Adipose tissue (tissue), 3 donors: ENCODE results near the gene CTNNBL1. TPM values are rescaled to one million over a fixed set of nuclear protein-coding genes. Genes with fewer than 3 reads are reported as not detected.

ENCODE experiments used
- H3K27ac ChIP-seq: one replicate; pipeline ENCODE4 v1.5.1; 2013; ENCODE audit warnings: low read depth, low read length
- WGBS, 3 donors: extraction: QIAGEN DNeasy Blood & Tissue Kit; methylation state at CpG; one replicate each; pipeline ENCODE4 v1.1.7; 2013; 5-methylcytosine and 5-hydroxymethylcytosine counted together
- polyA plus RNA-seq, 3 donors: library from polyadenylated mRNA; stranded (reverse); fragments of 200-250 nt; gene quantifications; one replicate each; pipeline ENCODE4 v1.2.3, GENCODE V29; 2013
- donor health status: healthy with polysubstance abuse.
- donor health status: Bipolar disorder and iron deficiency.
- donor health status: healthy.

Gene CTNNBL1
- polyA plus RNA-seq, 3 donors = 19.5 to 54.3 (median 30.1) TPM

DNA sequence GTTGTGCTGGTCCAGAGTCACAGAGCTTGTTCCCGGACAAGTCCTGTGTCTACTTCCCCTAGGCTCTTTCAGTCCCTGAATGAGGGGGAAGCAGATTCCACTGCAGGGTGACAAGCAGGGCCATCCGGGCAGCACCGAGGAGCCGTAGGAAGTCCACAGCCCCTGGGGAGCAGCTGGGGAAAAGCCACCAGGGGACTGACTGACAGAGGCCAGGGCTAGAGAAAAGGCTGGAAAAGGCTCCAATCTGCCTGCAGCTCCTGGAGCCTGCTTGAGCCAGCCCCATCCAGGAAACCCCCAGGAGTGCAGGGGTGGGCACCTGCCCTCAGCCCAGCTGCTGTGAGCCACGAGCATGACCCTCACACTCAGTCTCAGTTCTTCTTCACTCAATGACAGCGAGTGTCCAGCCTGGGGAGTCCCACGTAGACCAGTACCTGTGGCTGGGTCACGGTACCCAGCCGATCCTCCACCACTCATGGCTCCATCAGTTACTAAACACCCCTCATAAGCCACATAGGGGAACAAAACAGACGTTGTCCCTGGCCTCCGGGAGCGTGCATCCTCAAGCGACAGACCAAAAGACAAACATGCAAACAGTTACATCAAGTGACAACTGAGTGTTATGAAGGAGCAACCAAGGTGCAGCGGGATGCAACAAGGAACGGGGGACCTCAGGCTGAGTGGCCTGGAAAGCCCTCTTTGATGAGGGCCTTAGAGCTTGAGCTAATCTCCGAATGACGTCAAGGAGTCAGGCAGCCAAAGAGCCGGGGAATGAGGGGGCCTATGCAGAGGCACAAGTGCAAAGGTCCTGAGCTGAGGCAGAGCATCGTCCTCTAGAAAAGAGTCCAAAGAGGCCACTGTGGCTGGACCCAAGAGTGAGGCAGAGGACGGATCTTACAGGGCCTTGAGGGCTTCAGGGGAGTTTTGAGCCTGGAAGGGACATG, 184.3 kb downstream of the CTNNBL1 start:
- 74 to 78% (median 75%) methylated on average over 20 of the region's 20 CpGs for WGBS, 3 donors
- no peak overlapping the region for H3K27ac ChIP-seq

DNA sequence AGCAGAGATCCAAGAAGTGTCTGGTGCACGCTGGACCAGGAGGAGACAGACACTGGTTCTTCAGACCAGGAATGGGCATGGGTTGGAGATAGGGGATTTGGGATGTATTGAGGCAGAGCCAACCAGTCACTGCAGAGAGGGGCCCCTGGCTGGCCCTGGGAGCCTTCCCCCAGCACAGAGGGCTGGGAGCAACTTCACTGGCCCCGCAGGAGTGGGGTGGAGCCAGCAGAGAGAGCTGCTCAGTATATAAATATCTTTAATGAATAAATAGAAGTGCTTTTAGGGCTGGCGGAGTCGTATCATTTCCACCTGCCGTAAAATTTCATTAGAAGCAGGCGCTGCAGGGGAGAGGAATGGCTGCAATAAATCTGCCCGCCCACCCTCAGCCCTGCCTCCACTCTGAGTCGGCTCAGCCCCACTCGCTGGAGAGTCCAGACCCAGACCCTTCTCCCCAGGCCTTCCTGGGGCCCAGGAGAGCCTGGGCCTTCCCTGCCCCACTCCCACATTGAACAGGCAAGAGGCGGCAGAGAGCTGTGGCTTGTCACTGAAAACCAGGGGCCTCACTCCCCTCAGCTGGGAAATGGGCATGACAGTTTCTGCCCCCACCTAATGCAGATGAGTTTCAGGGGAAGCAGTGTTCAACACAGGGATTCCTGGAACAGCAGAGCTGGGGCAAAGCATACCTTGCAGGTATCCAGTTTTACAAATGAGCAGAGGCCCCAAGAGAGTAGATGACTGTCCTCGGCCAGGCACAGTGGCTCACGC, 185.2 kb downstream of the CTNNBL1 start:
- no peak overlapping the region for H3K27ac ChIP-seq
- 73 to 80% (median 80%) methylated on average over 12 of the region's 12 CpGs for WGBS, 3 donors

DNA sequence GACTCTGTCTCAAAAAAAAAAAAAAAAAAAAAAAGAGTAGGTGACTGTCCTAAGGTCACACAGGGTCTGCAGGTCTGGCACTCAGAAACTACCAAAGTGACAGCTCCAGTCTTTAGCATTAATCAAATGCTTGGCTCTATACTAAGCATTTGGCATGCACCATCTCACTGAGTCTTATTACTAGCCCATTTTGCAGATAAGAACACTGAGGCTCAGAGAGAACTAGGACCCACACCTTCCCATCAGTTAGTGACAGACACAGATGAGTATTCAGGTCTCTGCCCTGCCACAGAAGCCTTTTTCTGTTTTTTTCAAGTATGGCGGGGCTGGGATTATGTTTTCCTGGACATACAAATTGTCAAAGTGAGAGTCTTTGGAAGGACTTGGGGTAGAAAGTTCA, 186.0 kb downstream of the CTNNBL1 start:
- no peak overlapping the region for H3K27ac ChIP-seq
- WGBS, 3 donors = 91 to 100% (median 100%) methylated on average over 1 of the region's 1 CpG

DNA sequence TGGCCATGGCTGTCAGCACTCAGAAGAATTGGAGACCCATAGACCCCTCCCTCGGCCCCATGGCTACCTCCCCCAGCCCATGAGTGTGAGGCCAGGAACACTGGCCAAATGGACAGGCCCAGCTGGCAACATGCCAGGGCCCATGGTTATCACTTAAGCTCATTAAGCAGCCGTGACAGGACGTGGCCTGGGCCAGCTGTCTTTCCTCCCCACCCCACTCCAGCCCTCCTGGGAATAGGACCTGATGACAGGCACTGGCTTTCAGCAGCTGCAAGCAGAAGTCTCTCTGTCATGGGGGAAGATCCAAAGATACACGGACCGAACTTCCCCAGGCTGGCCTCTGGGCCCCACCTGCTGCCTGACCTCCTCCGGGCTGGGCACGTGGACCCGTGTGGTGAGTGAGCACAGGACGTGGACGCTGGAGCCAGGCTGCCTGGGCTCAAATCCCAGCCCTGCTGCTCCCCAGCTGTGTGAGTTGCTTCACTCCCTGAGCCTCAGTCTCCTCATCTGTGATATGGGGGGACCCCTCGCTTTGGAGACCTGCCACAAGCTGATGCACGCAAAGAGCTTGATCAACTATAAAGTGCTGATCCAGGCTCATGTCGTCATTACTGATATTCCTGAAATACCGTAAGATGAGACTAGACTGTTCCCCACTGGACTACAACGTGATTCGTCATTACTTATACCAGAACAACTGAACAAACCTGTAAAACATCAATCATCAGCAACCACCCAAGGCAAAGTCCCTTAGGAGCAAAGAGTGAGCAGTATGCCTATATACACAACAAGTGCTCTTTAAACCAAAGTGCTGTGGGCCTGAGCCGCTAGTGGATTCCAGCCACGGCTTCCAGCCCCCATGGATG, 187.1 kb downstream of the CTNNBL1 start:
- 37 to 50% (median 46%) methylated on average over 18 of the region's 18 CpGs for WGBS, 3 donors

DNA sequence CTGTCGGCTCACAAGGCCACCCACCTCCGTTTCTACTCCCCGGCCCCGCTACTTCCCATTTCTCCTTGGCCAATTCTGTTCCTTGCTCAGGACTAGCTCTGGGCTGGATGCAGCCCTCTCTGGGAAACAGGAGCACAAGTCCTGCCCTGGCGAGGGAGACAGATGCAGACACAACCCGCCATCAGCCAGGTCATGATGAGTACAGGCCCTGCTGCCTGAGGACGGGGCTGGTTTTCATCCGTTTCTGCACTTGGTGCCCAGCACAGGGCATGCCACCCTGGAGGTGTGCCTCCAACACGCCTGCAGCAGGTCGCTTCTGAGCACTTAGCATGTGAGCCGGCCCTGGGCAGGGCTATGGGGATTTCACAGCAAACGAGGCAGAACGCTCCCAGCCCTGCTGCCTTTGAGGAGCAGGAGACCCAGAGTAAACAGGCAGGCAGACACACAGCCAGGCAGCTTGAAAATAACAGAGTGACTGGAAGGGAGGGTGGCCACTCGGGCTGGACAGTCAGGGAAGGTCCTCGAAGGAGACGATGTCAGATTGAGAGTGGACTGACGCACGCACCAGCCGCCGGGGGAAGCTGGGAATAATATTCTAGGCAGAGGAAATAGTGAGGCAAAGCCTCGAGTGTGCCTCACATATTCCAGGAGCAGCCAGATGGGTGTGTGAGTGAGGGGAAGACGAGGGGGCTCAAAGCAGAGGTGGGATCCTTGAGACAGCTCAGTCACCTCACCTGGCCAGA, 187.9 kb downstream of the CTNNBL1 start:
- WGBS, 3 donors = 70 to 79% (median 74%) methylated on average over 22 of the region's 22 CpGs

More for the DNA sequence above, 187.1 kb downstream of the CTNNBL1 start:
- H3K27ac ChIP-seq = no peak overlapping the region

DNA sequence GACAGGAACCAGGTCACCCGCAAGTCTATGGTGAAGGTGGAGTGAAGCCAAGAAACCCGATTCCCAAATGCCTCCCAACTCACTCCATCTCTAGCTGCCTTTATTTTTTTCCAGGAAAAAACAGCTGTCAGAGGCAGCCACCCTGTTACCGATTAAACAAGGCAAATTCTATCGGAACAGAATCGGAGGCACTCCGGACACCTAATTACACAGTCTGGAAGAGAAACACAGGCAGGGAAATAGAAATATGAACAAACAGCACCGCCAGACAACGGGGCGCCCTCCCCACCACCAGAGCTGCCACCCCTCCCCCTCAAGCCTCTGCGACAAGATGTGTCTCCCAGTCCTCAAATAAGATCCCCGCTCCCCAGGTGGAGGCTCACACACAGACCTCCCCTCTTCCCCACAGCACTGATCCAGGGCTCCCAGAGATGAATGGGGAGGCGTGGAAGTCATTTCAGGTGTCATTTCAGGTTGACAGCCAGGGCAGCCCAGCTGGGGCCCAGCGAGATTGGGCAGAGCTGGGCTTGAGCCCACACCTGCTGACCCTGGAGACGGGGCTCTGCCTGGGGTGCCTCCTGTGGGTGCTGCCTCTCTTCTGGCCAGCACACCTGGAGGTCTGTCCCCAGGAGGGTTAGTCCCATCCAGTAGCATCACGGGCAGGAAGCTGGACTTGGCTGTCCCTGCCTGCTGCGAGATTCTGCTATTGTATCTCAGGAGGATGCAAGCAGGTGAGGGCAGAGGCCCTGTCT, 189.3 kb downstream of the CTNNBL1 start:
- 57 to 81% (median 77%) methylated on average over 16 of the region's 16 CpGs for WGBS, 3 donors
- H3K27ac ChIP-seq = no peak overlapping the region

More for the DNA sequence above, 187.9 kb downstream of the CTNNBL1 start:
- H3K27ac ChIP-seq = no peak overlapping the region

DNA sequence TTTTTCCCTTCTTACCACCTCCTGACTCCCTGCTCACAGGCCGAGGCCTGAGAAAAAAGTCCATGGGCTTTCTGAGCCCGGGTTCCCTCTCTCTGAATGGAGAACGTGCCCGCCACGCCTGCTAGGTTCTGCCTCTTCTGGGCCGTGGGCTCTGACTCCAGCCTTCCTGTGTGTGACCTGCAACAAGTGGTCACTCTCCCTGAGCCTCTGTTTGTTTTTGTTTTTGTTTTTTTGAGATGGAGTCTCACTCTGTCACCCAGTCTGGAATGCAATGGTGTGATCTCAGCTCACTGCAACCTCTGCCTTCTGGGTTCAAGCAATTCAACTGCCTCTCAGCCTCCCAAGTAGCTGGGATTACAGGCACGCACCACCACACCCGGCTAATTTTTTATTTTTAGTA, 191.2 kb downstream of the CTNNBL1 start:
- WGBS, 3 donors = 93 to 96% (median 95%) methylated on average over 8 of the region's 8 CpGs
- no peak overlapping the region for H3K27ac ChIP-seq

DNA sequence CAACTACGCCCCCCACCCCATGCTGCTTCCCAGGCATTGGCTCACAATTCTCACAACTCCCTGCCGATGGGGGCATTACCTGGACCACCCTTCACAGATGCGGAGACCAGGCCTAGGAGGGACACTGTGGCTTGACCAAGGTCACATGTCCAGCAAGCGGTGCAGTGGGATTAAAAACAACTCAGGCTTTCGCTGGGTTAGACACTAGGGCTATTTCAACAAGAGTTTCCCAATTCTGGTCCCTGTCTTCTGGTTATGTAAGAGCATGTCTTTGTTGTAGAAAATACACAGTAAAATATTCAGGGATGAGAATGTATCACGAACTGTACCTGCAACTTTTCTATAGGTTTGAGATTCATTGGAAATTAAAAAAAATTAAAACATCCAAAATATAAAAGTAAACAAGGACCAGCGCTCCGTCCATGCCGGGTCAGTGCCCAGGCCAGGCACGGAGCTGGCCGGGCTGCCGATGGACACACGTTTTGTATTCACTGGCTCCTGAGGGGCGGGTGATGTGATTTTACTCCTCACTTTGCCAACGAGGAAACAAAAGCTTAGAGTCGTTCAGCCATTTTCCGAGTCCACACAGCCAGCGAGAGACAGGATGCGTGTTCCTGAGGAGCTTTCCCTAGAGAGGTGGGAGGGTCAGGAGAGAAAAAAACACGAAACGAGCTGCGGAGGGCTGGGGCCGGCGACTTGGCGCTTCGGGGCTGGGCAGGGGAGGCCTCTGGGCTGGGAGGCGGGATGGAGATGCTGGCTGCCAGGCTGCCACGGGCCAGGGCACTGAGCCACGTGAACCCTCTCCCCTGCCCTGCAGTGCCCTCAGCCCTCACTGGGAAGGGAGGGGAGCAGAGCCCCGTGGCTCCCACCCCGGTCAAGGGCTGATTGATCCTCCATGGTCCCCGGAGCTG, 192.0 kb downstream of the CTNNBL1 start:
- no peak overlapping the region for H3K27ac ChIP-seq
- 46 to 58% (median 50%) methylated on average over 31 to 32 of the region's 32 CpGs for WGBS, 3 donors

DNA sequence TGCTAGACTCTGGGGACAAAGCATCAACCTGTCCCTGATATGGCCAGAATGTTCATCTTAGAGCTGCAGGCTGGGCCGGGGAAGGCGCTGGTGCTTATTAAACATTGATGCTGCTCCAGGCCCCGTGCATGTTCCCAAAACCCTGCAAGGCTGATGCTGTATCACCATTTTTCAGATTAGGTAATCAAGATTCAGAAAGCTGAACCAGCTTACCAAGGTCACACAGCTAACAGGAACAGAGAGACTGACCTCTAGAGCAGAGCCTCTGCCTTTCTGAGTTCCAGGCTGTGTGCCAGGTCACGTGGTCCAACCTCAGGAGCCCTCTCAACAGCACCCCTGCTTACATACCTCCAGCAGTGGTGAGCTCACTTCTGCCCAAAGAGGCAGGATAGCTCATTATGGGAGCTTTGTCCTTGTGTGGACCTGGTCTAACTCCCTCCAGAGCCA, 193.0 kb downstream of the CTNNBL1 start:
- 59 to 82% (median 70%) methylated on average over 4 of the region's 4 CpGs for WGBS, 3 donors
- H3K27ac ChIP-seq = no peak overlapping the region

DNA sequence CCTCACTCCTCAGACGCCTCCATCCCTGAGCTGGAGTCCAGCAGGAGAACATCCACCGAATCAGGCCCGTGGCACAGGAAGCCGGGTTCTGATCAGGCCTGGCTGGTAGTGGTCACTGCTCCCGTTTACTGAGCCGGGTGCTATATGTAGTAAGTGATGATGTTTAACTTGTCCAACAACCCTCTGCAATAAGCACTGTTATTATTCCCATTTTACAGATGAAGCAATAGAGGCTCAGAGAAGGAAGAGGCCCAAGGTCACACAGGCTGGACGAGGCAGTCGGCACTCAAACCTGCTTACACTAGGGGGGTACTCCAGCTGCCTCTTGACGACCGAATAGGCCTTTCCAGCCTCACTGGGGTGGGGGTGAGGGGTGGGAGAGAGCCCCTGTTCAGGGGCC, 194.8 kb downstream of the CTNNBL1 start:
- H3K27ac ChIP-seq = no peak overlapping the region
- WGBS, 3 donors = 89 to 94% (median 94%) methylated on average over 10 of the region's 10 CpGs

DNA sequence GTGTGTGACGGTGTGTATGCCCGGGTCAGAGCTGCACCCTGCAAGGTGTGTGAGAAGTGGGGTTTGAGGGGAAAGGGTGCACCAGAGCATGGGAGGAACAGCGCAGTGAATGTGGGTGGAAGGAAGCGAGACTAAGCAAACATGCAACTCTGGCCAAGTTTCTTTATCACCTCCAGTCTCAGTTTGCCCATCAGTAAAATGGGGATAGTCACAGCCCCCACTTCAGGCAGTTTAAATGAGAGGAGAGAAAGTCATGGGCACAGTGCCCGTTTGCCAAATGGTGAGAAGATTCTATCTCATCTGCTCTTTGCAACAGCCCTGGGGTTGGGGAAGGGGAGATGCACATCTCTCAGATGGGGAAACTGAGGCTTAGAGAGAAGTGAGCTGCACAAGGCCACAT, 196.3 kb downstream of the CTNNBL1 start:
- 80 to 90% (median 86%) methylated on average over 5 of the region's 5 CpGs for WGBS, 3 donors
- no peak overlapping the region for H3K27ac ChIP-seq

DNA sequence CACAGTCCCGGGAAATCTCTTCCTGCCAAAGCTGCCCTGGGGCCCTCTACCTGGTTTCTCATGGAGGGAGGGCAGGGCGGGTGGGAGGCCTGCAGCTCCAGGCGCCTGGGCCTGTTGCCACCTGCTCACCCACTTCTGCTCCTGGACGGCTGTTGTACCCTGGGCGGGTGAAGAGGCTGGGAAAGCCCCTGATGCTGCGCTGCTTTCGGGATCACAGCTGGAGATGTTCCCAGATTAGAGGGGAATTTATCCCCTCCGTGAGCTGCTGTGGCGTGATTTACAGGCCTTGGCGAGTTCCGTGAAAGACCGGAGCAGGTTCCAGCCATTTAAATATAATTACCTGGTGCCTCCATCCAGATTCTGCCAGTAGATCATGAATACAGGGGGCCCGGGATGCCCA, 196.8 kb downstream of the CTNNBL1 start:
- H3K27ac ChIP-seq = no peak overlapping the region
- 54 to 83% (median 76%) methylated on average over 13 of the region's 13 CpGs for WGBS, 3 donors

DNA sequence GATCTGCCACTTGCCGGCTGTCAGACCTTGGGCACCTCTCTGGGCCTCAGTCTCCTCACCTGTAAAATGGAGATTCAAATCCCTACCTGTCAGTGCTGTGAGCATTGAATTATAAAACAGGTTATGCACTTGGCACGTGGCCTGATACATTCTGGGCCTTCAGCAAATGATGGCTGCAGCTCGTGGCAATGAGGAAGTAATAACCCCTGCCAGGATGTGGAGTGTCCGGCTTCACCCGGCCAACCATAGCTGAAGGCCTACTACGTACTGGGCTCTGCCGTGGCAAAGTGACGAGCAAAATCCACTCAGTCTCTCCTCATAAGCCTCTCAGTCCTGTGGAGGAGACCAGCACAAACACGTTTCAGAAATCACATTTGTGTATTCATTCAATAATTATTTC, 198.2 kb downstream of the CTNNBL1 start:
- WGBS, 3 donors = 51 to 54% (median 52%) methylated on average over 9 of the region's 9 CpGs
- H3K27ac ChIP-seq = no peak overlapping the region

DNA sequence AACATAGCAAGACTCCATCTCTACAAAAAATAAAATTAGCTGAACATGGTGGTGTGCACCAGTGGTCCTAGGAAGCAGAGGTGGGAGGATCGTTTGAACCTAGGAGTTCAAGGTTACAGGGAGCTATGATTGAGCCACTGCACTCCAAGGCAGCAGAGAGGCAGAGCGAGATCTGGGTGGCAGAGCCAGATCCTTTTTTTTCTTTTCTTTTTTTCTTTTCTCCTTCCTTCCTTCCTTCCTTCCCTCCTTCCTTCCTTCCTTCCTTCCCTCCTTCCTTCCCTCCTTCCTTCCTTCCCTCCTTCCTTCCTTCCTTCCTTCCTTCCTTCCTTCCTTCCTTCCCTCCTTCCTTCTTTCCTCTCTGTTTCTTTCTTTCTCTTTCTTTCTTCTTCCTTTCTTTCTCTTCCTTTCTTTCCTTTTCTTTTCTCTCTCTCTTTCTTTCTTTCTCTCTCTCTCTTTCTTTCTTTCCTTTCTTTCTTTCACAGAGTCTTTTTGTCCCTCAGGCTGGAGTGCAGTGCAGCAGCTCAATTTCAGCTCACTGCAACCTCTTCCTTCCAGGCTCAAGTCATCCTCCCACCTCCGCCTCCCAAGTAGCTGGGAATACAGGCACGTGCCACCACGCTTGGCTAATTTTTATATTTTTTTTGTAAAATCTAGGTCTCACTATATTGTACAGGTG, 199.9 kb downstream of the CTNNBL1 start:
- no peak overlapping the region for H3K27ac ChIP-seq
- WGBS, 3 donors = 84 to 91% (median 88%) methylated on average over 5 of the region's 5 CpGs

DNA sequence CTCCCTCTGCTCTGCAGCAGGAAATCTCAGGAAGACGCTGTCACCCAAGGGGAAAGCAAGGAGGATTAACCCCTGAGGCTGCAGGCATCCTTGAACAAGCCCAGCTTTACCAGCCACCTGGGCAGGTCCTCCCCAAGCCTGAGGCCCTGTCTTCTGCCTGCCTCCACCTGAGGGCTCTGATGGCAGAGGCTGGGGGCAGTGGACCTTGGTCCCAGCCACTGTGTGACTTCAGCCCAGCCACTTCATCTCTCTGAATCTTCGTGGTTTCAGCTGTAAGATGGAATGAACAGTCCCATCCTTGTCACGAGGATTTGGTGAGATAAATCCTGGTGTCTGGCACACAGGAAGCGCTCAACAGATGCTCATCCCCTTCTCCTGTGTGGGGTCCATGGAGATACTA, 200.6 kb downstream of the CTNNBL1 start:
- 75 to 88% (median 80%) methylated on average over 4 of the region's 4 CpGs for WGBS, 3 donors
- no peak overlapping the region for H3K27ac ChIP-seq

DNA sequence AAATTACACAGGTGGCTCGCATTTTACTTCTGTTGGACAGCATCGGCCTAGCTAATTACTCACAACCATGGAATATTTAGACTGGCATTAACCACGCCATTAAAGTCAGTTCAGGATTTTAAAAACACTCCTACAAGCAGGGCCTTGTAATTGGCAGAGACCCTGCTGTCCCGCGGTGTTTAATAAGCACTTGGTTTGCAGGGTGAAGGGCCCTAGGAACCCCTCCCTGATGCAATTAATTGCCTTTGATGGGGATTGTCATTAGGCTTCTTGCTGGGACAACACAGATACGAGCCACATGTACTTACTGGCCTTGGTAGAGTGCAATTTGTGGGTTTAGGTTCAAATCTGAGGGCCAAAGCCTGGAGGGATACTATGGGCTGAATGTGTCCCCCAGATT, 201.3 kb downstream of the CTNNBL1 start:
- no peak overlapping the region for H3K27ac ChIP-seq
- 90 to 95% (median 93%) methylated on average over 6 of the region's 6 CpGs for WGBS, 3 donors
